PFSK-1 (cell line): ENCODE data around the gene CNGA3.

Experiments
- FOXP2 ChIP-seq: optimal IDR thresholded peaks from 2 replicates; pipeline ENCODE3; 2011; ENCODE audit warnings: borderline replicate concordance, control low read depth, inconsistent platforms; ENCODE audit not compliant: insufficient read depth; ENCODE audit errors: extremely low read length, extremely low read depth
- POLR2AphosphoS5 ChIP-seq: IDR thresholded peaks from 2 replicates; pipeline ENCODE4 v1.6.1; 2012; ENCODE audit warnings: low read depth, mild to moderate bottlenecking, control low read depth, low read length, moderate library complexity
- SIN3A ChIP-seq: IDR thresholded peaks from 2 replicates; pipeline ENCODE4 v1.6.1; 2012; ENCODE audit warnings: mild to moderate bottlenecking, low read length, moderate library complexity, borderline replicate concordance; ENCODE audit not compliant: insufficient read depth
- TF ChIP-seq, protein P1 (sequence below), 2 experiments: IDR thresholded peaks; 2 replicates each; pipeline versions ENCODE4 v1.6.1 to v1.8.0; 2011 to 2012; ENCODE audit warnings: low read depth in 2 of 2, low read length in 2 of 2, control low read depth in 1 of 2, inconsistent platforms in 1 of 2, mild to moderate bottlenecking in 1 of 2, moderate library complexity in 1 of 2; ENCODE audit not compliant: insufficient read depth in 1 of 2

DNA sequence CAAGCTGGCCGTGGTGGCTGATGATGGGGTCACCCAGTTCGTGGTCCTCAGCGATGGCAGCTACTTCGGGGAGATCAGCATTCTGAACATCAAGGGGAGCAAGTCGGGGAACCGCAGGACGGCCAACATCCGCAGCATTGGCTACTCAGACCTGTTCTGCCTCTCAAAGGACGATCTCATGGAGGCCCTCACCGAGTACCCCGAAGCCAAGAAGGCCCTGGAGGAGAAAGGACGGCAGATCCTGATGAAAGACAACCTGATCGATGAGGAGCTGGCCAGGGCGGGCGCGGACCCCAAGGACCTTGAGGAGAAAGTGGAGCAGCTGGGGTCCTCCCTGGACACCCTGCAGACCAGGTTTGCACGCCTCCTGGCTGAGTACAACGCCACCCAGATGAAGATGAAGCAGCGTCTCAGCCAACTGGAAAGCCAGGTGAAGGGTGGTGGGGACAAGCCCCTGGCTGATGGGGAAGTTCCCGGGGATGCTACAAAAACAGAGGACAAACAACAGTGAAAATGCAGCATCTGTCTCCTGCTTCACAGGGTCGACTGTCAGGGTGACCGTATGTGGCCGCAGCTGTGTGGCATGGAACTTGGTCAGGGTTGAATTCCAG, 50.6 kb downstream of the CNGA3 start:
- TF ChIP-seq, protein P1, sequence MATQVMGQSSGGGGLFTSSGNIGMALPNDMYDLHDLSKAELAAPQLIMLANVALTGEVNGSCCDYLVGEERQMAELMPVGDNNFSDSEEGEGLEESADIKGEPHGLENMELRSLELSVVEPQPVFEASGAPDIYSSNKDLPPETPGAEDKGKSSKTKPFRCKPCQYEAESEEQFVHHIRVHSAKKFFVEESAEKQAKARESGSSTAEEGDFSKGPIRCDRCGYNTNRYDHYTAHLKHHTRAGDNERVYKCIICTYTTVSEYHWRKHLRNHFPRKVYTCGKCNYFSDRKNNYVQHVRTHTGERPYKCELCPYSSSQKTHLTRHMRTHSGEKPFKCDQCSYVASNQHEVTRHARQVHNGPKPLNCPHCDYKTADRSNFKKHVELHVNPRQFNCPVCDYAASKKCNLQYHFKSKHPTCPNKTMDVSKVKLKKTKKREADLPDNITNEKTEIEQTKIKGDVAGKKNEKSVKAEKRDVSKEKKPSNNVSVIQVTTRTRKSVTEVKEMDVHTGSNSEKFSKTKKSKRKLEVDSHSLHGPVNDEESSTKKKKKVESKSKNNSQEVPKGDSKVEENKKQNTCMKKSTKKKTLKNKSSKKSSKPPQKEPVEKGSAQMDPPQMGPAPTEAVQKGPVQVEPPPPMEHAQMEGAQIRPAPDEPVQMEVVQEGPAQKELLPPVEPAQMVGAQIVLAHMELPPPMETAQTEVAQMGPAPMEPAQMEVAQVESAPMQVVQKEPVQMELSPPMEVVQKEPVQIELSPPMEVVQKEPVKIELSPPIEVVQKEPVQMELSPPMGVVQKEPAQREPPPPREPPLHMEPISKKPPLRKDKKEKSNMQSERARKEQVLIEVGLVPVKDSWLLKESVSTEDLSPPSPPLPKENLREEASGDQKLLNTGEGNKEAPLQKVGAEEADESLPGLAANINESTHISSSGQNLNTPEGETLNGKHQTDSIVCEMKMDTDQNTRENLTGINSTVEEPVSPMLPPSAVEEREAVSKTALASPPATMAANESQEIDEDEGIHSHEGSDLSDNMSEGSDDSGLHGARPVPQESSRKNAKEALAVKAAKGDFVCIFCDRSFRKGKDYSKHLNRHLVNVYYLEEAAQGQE (IDR thresholded peaks at IDR 0.05; ENCODE audit: insufficient read depth in 1 of 2, low read depth in 2 of 2, low read length in 2 of 2) = no peak
- TF ChIP-seq POLR2AphosphoS5 (no peak), FOXP2 (no peak), SIN3A (no peak)
